ENCODE data around the gene ARMC2.

The ARMC2 gene

DNA sequence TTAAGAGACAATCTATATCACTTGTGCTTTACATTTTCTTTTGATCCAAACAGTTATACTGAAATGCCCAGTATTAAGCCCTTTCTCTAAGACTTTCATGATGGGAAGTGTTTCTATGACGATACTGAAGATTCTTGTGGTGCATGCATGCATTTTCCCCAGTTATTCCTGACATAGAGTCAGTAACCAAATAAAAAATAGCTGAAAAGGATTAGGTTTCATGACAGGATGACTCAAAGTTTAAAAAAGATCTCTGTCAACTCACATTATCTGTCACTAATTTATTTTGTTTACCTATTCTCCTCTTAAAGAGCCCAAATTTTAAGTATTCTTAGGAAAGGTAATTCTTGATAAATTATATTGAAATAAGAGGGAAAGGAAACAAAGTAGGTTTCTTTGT is 148.0 kb downstream of the ARMC2 start:
- DNase-seq = no peak

DNA sequence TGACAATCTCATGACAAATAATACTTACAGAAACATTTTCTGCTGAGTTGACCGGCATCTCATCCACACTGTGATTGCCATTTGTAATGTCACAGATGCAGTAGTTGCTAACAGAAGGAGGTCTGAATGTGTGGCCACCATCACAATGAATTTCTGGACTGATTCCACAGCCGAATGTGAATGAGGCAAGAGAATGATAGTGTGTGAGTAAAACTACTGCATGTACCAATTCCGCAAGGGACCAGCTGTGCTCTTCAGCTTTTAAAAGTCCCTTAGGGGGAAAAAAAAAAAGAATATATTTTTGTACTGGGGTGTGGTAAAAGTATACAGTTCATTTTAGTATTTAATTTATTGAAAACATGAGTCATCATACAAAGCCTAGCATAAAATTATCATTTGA is 150.3 kb downstream of the ARMC2 start:
- no peak for DNase-seq

DNA sequence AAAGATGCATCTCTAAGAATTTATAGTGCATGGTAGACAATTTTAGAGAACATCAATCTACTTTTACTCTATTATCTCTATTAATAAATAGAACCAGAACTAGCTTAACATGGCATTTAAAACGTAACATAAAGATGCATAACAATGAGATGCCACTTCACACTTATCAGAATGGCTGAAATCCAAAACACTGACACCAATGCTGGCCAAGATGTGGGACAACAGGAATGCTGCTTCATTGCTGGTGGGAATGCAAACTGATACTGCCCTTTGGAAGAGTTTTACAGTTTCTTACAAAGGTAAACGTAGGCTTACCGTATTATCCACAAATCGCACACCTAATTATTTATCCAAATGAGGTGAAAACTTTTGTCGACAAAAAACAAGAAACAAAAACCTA is 151.2 kb downstream of the ARMC2 start:
- DNase-seq = no peak

DNA sequence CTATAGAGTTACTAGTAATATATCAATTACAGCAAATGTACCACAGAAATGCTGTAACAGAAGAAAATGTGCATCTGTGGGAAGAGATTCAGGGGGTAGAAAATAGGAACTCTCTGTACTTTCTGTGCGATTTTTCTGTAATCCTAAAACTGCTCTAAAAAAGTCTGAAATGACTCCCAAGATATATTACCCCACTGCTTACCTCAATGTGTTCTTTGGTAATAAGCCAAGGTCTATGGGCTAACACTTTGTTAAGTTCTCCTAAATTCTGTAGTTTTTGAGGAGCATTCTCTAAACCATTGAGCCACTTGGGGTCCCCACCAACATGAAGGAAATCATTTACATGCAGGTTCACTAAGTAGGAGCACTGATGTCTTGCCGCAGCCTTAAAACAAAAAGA is 152.1 kb downstream of the ARMC2 start:
- DNase-seq = no peak

DNA sequence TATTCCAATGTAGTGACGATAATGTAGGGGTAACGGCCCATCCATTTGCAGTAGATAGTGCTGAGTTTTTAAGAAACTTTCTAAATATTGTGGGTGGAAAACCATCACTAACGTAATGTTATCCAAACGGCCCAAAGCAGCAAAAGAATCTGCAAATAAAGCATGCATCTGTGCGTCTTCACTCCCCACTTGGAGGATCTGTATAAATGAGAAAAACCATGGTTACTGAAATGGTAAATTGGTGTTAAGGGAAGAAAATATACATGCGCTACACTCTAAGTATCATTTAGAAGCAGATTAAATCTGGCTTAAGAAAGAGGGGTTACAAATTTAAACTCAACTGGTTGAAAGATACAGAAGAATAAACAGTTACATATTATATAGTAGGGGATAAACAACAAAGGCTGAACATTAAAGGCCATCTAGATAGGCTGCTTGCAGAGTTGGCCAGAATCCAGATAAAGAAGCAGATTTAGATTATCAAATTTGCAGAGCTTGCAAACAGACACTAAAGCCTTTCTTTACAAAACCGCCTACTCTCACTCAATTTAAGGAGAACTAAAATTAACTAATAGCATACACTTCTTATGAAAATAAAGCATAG is 153.2 kb downstream of the ARMC2 start:
- DNase-seq = peak; percentile 30

DNA sequence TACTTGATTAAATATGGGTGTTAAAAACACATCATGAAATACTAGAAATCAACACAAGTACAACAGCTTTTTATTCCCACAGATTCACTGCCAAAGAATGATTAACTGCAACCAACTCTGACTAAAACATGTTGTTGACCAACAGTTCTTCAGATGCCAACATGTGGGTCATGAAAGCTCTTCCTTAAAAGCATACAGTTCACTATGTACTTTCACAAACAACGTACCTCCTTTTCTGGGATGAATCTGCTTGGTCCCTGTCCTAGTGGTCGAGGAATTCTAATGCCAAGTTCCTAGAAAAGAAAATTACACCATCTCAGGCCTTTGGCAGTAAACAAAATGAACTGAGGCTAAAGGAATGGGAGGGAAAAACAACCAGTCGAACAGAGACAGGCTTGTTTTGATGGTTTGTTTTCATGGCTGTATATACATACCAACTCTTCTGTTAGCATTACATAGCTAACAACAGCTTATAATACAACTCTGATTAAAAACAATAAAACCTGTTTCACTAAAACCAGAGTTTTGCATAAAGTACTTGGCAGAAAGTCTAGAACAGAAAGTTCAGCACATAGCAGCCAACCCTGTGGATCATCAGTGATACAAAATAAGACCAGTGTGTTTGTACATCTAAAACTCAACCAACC is 154.0 kb downstream of the ARMC2 start:
- no peak for DNase-seq

DNA sequence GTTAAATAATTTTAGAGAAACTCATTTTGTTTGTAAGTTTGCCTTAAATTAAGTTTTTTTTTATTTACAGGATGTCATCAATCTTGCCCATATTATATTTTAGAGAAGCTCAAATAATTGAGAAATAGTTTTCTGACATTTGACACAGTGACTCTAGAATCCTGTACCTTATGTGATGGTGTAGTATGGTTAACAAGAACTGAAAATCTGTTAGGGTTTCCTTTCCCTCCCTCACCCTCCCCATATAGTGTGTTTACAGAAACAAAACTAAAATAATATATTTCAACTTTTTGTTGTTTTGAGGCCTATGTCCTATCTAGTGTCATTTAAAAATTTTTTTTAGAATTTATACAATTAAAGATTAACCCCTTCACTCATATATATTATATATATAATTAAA is 154.7 kb downstream of the ARMC2 start:
- no peak for DNase-seq

DNA sequence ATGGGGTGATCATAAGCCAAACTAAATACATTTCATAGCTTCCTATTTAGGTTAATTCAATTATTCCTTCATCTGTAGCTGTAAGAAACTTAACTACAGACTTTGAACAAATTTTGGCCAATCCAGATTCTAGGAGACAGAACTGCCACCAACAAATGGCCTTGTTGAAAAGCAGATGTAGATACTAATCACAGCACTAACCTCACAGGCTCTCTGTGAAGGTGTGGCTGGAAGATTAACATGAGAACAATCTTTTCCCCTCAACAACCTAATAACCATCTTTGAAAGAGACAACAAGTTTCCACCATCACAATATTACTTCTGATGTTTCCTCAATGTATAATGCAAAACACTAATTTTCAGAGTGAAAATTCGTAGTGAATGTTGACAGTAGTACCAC is 158.6 kb downstream of the ARMC2 start:
- no peak for DNase-seq

DNA sequence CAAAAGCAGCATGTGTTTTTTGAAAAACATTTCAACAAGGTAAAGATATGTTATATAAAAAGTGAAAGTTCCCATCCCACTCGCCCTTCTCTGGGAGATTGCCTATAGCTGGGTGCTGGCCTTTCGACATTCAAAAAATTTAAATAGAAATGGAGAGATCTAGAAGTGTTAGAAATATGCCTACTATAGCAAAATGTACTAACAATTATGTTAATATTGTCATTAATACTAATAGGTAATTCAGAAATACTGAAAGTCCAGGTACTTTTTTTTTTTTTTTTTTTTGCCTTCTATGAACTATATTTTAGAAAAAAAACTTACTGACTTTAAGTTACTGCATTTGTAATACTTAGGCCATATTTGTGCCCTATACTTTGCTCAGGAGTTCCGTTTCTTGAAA is 159.3 kb downstream of the ARMC2 start:
- no peak for DNase-seq

DNA sequence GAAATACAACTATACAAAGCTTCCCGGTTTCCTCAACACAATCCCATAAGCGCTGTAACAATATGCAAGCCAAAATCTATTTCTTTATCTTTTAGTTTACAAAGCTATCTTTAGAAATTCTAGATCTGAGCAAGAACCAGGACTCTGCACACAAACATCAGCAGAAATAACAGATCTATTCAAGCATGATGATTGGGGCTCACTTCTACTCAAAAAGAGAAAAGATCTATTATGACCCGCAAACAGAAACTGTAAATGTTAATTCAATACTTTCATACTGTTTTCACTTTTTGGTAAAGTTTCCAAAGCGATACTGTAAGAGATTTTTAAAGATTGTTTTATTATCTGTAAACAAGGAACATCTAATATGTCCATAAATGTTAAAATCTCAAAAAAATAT is 159.8 kb downstream of the ARMC2 start:
- DNase-seq = no peak

DNA sequence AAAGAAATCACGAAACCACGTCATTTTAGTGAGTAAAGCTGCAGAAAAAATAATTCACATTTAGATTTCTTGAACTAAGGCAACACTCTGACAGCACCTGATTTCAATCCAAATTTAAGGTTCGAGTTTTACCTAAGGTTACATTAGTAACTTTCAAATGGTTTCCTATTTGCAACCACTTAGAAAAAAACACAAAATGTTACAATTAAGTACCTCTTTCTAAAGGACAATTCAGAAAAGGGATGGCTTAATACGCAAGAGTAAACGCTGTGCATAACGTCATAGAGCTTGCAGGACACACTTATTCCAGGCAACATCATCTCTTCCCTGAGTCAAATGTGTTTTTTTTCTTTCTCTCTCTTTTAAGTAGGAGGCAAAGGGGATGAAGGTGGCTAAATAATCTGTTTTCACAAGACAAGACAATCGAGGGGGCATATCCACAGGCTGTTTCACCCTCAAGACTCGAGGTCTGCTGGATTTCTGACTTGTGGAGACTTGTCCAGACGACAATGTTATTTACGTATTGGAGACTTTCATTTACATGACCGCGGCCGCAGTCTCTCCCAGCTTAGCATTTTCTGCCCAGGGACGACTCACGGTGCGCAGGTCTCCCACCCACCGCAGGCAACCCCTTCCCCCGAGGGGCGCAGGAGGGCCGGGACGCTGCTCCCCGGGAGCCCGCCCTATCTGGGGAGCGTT is 160.5 kb downstream of the ARMC2 start:
- peak; percentile 13 for DNase-seq

DNA sequence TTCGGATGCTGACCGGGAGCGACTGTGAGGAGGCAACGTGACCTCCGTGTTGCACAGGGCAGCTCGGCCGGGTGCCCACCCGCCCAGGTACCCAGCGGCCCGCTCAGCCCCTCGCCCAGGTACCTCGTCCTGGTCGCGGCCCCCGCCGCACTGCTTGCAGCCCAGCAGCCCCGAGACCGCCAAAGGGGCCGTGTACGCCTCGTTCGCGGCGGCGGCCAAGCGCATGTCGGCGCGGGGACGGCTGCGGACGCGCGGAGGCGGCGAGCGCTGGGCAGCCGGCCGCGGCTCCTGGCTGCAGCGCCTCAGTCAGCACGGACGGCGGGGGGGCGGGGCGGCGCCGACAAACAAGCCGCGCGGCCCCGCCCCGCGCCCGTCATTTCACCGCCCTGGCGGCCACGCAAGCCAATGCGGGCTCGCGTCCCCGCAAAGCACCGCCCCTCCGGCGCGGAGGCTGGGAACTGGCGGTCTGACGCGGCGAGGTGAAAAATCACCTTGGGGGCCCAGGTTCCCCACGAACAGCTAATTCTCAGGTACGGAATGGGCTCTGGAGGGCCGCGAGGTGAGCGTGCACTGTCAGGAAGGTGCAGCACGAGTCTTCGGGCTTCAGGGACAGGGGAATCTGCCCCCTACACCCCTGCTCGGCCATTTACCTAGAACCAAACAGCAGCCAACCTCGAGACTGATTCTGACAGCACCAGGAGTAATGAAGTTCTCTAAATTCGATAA is 161.2 kb downstream of the ARMC2 start:
- peak; percentile 76 for DNase-seq

DNA sequence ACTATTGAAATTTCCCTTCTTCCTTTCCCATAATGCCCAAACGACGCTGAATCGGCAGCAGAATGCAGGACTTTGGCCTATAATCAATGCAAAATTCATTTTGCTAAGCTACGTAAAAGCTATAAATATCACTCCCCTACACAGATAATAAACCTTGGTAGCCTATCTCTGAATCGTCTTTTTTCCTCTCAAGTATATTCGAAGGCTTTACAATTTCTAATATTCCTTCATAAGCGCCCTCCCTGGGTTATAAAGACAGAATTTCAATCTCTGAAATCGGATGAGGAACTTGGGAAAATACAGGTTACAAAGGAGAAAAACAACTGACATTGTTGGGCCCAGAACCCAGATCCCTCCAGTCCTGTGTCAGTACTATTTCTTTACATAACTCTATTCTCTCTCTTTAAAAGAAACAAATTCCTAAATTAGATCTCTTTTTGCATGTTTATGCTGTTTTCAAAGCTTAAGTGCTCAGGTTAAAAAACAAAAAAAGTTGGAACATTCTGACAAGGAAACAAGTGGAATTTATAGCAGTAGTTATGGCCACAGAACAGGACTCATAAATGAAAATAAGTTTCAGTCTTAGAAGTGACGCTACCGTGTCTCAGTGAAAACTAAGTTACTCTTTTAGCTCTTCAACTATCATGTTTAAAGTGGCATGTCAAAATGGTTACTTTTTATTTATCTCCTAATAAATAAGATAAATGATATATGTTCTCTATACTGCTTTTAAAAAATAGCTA is 161.9 kb downstream of the ARMC2 start:
- no peak for DNase-seq

DNA sequence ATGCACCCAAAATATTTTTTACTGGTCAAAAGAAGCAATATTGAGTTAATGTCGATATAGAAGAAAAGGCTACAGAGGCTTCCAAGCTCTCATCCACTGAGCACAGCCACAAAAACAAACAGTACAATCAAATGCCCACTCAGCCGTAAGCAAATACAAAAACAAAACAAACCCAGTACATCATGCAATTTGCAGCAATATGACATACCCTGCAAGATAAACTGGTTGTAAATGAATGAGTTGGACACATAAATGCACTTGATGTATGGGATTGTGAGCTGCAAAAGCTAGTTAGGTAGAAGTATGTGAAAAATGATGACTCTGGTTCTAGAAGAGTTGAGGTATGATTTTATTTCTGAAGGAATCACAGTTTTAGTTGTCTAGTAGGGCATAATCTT is 162.5 kb downstream of the ARMC2 start:
- DNase-seq = no peak

DNA sequence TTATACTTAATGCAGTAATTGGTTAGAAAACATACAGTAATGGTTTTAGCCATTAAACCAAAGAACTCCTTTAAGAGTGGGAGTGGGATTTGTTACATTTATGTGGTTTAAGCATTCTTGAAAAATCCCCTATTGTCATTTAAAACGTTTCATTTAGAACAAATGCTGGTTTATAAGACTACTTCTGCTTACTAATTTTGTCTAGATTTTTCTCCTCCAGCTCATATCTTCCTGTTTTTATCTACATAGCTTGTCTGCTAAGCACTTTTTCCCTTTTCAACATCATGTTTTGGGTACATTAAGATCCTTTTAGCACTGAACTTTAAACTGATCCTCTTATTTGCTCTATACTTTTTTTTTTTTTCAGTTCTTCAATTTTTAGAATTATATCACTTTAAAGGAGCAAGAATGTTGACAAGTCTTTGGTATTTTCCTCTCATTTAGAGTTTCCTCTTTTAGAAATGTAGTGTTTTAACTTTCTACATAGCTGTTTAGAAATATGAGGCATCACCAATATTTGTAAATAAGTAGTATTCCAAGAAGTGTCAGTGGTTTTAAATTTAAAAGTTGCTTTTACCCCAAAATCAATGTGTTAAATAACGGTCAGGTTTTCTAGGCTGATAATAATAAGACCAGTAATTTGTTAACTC is 165.6 kb downstream of the ARMC2 start:
- no peak for DNase-seq

DNA sequence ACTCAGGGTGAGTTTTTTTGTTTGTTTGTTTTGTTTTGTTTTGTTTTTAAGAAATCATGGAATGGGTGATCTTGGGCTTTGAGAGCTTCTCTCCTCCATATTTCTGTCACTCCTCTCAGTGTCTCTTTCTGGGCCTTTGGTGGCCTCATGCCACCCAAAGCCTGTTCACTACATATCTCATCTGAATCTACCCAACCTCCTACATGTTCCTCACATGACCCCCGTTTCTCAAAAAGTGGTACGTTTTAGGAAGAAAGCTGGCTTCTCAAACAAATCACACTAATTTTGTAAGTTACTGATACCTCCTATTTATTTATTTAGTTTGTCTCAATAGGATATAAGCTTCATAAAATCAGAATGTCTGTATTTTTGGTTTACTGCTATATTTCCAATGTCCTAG is 166.4 kb downstream of the ARMC2 start:
- no peak for DNase-seq

DNA sequence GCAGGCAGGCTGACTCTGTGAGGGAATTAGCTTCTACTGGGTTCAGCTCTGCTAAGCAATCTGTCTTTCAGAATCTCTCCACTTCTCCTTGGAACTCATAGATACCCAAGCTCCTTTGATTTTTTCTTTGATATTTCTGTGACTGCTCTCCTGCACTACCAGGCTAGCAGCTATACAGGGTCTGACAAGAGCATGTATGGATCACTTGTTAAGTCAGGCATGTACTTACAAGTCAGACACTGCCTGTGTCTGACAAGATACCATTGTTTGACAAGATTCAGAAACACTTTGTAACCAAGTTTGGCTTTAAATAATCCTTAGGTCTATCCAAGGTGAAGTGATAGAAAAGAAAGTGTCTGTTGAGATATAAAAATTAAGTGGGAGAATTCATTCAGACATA is 167.0 kb downstream of the ARMC2 start:
- no peak for DNase-seq

DNA sequence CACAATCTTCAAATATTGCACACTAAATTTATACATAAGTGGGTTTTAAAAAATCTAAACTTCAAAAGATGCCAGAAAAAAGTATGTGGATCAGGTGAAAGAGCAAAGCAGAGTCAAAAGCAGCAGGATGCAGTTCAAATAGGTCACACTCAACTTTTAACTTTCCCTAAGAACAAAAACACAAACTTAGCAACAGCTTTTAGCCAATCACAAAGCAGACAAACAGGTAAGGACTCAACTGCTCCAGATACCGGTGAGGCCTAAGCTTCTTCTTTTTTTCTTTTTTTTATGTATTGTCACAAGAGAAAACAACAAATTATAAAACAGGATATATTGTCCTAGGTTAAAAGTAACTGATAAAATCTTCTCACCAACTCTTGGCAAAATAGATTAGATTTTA is 171.7 kb downstream of the ARMC2 start:
- no peak for DNase-seq

DNA sequence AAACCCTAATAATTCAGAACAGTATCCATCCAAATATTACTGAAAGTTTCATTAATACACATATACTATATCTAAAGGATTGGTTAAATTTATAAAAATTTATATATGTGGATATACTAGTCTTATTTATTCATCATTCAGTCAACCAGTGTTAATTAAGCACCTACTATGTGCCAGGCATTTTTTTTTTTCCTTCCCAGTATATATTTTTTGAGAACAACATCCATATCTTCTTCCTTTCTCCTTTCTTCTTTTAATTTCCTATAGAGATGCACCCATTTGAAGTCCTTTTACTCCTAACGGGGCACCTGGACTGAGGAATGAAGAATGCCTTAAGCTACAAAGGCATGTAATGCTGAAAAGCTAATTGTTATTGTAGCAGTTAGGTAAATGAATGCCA is 173.6 kb downstream of the ARMC2 start:
- no peak for DNase-seq

DNA sequence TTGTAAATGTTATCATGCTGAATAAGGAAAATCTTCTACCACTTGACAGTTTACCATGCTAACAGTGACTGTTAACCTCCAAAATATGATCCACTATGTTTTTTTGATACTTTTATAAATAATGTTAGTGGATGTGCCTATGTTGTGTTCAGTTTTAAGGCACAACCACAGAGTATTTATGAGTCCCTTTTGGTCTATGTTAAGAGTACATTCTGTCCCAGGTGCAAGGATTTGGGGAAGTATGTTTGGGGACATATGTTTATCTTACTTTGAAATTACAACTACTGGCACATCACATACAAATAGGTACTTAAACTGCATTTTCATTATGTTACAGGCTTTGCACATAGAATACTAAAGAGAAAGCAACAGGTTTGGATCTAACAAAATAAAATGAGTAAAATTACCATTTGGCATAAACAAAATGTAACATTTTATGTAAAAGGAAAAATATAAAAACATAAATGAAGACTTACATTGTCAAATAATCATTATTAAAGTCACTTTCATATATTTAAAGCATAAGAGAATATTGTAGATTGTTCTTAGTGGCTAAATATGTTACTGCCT is 175.2 kb downstream of the ARMC2 start:
- no peak for DNase-seq
